ENCODE data around the gene ENPP5. TPM values are rescaled to one million over a fixed set of nuclear protein-coding genes. Genes with fewer than 3 reads are reported as not detected.
A peak's percentile ranks its signal among the peaks of the same experiment; 100 is the strongest.
"Not testable (repeated sequence)": the region's sequence is repeated elsewhere in the genome, so short reads cannot be mapped to it uniquely, and the experiment has no call there.

Gene ENPP5
- total RNA-seq, 1 experiment from 2014 or later: 2.8 TPM

- no peak overlapping the region for H3K27ac ChIP-seq
- no peaks in the 10 kb centered on the region for H3K36me3 ChIP-seq
- H3K4me3 ChIP-seq: no peak overlapping the region
- DNase-seq (ENCODE audit: low read depth in 1 of 2, low spot score in 2 of 2): no peak
- no peaks in the 10 kb centered on the region for H3K9me3 ChIP-seq (replicated peaks)
- H3K27me3 ChIP-seq (replicated peaks): no peaks in the 10 kb centered on the region
- no peaks in the 10 kb centered on the region for H3K4me1 ChIP-seq (replicated peaks)
Measured at GRCh38 chr6:46144270-46144669, 26.5 kb downstream of the ENPP5 start.

- H3K36me3 ChIP-seq: no peaks in the 10 kb centered on the region
- no peak for DNase-seq (ENCODE audit: low read depth in 1 of 2, low spot score in 2 of 2)
Measured at GRCh38 chr6:46138281-46138680, 32.5 kb downstream of the ENPP5 start.

GRCh38 chr6:46137387-46137786, 33.4 kb downstream of the ENPP5 start:
- Histone ChIP-seq H3K27ac (no peak overlapping the region), H3K36me3 (no peaks in the 10 kb centered on the region), H3K27me3 (replicated peaks) (no peaks in the 10 kb centered on the region), H3K4me1 (replicated peaks) (no peaks in the 10 kb centered on the region), H3K4me3 (no peak overlapping the region), H3K9me3 (replicated peaks) (no peaks in the 10 kb centered on the region)
- DNase-seq (ENCODE audit: low read depth in 1 of 2, low spot score in 2 of 2): no peak

More at GRCh38 chr6:46138281-46138680, 32.5 kb downstream of the ENPP5 start:
- H3K4me1 ChIP-seq (replicated peaks): no peaks in the 10 kb centered on the region
- no peak overlapping the region for H3K4me3 ChIP-seq
- no peak overlapping the region for H3K27ac ChIP-seq
- H3K27me3 ChIP-seq (replicated peaks): no peaks in the 10 kb centered on the region
- H3K9me3 ChIP-seq (replicated peaks): no peaks in the 10 kb centered on the region

DNA sequence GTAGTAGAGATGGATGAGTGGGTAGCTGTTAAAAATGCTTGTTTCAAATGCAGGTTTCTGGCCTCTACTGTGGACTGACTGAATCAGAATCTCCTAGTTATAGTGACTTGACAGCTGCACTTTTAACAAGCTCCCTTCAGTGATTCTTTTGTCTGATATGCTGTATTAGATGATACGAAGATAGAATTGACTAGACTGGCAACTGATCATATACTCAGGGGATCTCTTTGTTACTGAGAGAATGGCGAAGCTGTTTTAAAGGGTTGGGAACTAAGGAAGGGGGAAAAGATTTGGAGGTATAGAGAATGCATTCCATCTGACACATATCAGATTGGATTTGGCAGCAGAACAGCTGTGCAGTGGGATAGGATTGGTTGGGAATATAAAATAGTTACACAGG, 33.9 kb downstream of the ENPP5 start:
- no peaks in the 10 kb centered on the region for H3K4me1 ChIP-seq (replicated peaks)
- no peak for DNase-seq (ENCODE audit: low read depth in 1 of 2, low spot score in 2 of 2)
- H3K4me3 ChIP-seq: no peak overlapping the region
- no peak overlapping the region for H3K27ac ChIP-seq
- H3K36me3 ChIP-seq: no peaks in the 10 kb centered on the region
- H3K9me3 ChIP-seq (replicated peaks): no peaks in the 10 kb centered on the region
- H3K27me3 ChIP-seq (replicated peaks): no peaks in the 10 kb centered on the region

DNA sequence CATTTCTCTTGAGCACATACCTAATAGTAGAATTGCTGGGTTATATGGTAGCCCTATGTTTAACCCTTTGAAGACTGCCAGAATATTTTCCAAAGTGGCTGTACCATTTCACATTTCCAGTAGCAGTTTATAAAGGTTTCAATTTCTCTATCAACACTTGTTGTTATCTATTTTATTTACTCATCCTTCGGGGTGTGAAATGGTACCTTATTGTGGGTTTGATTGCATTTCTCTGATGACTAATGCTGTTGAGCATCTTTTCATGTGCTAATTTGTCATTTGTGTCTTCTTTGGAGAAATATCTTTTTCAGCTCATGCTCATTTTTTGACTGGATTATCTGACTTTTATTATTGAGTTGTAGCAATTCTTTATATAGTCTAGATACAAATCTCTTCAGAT, 35.6 kb downstream of the ENPP5 start:
- Histone ChIP-seq H3K4me3 (no peak overlapping the region), H3K27me3 (replicated peaks) (0 out of 2 replicates have a peak, but pooled peaks cover 2% of the 10 kb centered on the region), H3K27ac (no peak overlapping the region), H3K4me1 (replicated peaks) (no peaks in the 10 kb centered on the region), H3K9me3 (replicated peaks) (no peaks in the 10 kb centered on the region), H3K36me3 (no peaks in the 10 kb centered on the region)
- no peak for DNase-seq (ENCODE audit: low read depth in 1 of 2, low spot score in 2 of 2)

- Histone ChIP-seq H3K27ac (no peak overlapping the region), H3K4me1 (replicated peaks) (peaks cover 4% of the 10 kb centered on the region), H3K27me3 (replicated peaks) (0 out of 2 replicates have a peak, but pooled peaks cover 2% of the 10 kb centered on the region), H3K9me3 (replicated peaks) (no peaks in the 10 kb centered on the region), H3K4me3 (no peak overlapping the region), H3K36me3 (no peaks in the 10 kb centered on the region)
- no peak for DNase-seq (ENCODE audit: low read depth in 1 of 2, low spot score in 2 of 2)
Measured at GRCh38 chr6:46134216-46134615, 36.6 kb downstream of the ENPP5 start.

- H3K4me3 ChIP-seq; DNase-seq (ENCODE audit: low read depth in 1 of 2, low spot score in 2 of 2); H3K27me3 ChIP-seq (replicated peaks); H3K9me3 ChIP-seq (replicated peaks); H3K4me1 ChIP-seq (replicated peaks); H3K36me3 ChIP-seq; H3K27ac ChIP-seq: not testable (repeated sequence)
Measured at GRCh38 chr6:46131291-46131690, 39.5 kb downstream of the ENPP5 start.

- no peaks in the 10 kb centered on the region for H3K36me3 ChIP-seq
- no peaks in the 10 kb centered on the region for H3K9me3 ChIP-seq (replicated peaks)
- H3K4me3 ChIP-seq: no peak overlapping the region; the same call in 1 of the 2 replicates
- no peak for DNase-seq (ENCODE audit: low read depth in 1 of 2, low spot score in 2 of 2)
- H3K27ac ChIP-seq: no peak overlapping the region
- peaks cover 4% of the 10 kb centered on the region for H3K4me1 ChIP-seq (replicated peaks)
- H3K27me3 ChIP-seq (replicated peaks): peaks cover 8% of the 10 kb centered on the region; the same call in 1 of the 2 replicates
Measured at GRCh38 chr6:46130666-46131065, 40.1 kb downstream of the ENPP5 start.

GRCh38 chr6:46129629-46130511, 40.9 kb downstream of the ENPP5 start, which contains the start of gene ENPP4:
Gene ENPP4 (plus strand): TSS chr6:46129989. CDS start chr6:46139584, 9,595 bp downstream.
- Histone ChIP-seq H3K4me3 (peak within 1 kb of the TSS; percentile 49), H3K36me3 (no peaks in the 10 kb centered on the region), H3K27me3 (replicated peaks) (peaks cover 8% of the 10 kb centered on the region; the same call in 1 of the 2 replicates), H3K27ac (no peak within 1 kb of the TSS), H3K4me1 (replicated peaks) (peaks cover 4% of the 10 kb centered on the region), H3K9me3 (replicated peaks) (no peaks in the 10 kb centered on the region)
- peak; percentile 80 to 95 for DNase-seq (ENCODE audit: low read depth in 1 of 2, low spot score in 2 of 2)

DNA sequence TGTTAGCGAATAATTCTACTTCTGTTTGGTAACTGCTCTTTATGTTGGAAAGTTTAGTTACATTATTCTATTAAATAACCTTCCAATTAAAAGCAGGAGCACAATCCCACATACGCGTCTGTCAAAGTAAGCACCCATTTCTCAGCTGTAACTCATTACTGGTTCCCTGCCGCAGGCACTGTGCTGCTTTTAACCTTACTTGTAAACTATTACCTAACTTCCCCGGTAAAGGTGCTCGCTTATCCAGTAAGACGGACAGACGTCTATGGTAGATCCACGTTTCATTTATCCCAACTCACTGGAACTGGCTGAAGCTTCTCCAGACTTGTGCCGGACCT, 41.5 kb downstream of the ENPP5 start:
- no peak for DNase-seq (ENCODE audit: low read depth in 1 of 2, low spot score in 2 of 2)
- H3K9me3 ChIP-seq (replicated peaks): no peaks in the 10 kb centered on the region
- peak overlapping the region; percentile 49 for H3K4me3 ChIP-seq
- no peak overlapping the region for H3K27ac ChIP-seq
- peaks cover 4% of the 10 kb centered on the region for H3K4me1 ChIP-seq (replicated peaks)
- no peaks in the 10 kb centered on the region for H3K36me3 ChIP-seq
- H3K27me3 ChIP-seq (replicated peaks): peaks cover 8% of the 10 kb centered on the region; the same call in 1 of the 2 replicates

- DNase-seq (ENCODE audit: low read depth in 1 of 2, low spot score in 2 of 2): no peak
- Histone ChIP-seq H3K27me3 (replicated peaks) (peaks cover 8% of the 10 kb centered on the region; the same call in 1 of the 2 replicates), H3K9me3 (replicated peaks) (no peaks in the 10 kb centered on the region), H3K4me1 (replicated peaks) (peaks cover 4% of the 10 kb centered on the region), H3K36me3 (no peaks in the 10 kb centered on the region), H3K27ac (no peak overlapping the region), H3K4me3 (no peak overlapping the region)
Measured at GRCh38 chr6:46128476-46128875, 42.3 kb downstream of the ENPP5 start.

- H3K27ac ChIP-seq; H3K4me1 ChIP-seq (replicated peaks); DNase-seq (ENCODE audit: low read depth in 1 of 2, low spot score in 2 of 2); H3K9me3 ChIP-seq (replicated peaks); H3K4me3 ChIP-seq; H3K36me3 ChIP-seq; H3K27me3 ChIP-seq (replicated peaks): not testable (repeated sequence)
Measured at GRCh38 chr6:46119679-46120078, 51.1 kb downstream of the ENPP5 start.

- DNase-seq (ENCODE audit: low read depth in 1 of 2, low spot score in 2 of 2): no peak
- no peaks in the 10 kb centered on the region for H3K4me1 ChIP-seq (replicated peaks)
Measured at GRCh38 chr6:46118836-46119235, 51.9 kb downstream of the ENPP5 start.

GRCh38 chr6:46118157-46118556, 52.6 kb downstream of the ENPP5 start:
- H3K4me1 ChIP-seq (replicated peaks): no peaks in the 10 kb centered on the region
- H3K4me3 ChIP-seq: no peak overlapping the region
- H3K36me3 ChIP-seq: no peaks in the 10 kb centered on the region
- no peak overlapping the region for H3K27ac ChIP-seq
- no peak for DNase-seq (ENCODE audit: low read depth in 1 of 2, low spot score in 2 of 2)
- no peaks in the 10 kb centered on the region for H3K9me3 ChIP-seq (replicated peaks)
- no peaks in the 10 kb centered on the region for H3K27me3 ChIP-seq (replicated peaks)

More at GRCh38 chr6:46118836-46119235, 51.9 kb downstream of the ENPP5 start:
- no peaks in the 10 kb centered on the region for H3K36me3 ChIP-seq
- no peak overlapping the region for H3K4me3 ChIP-seq
- no peak overlapping the region for H3K27ac ChIP-seq
- H3K27me3 ChIP-seq (replicated peaks): no peaks in the 10 kb centered on the region
- no peaks in the 10 kb centered on the region for H3K9me3 ChIP-seq (replicated peaks)
